ENCODE measurements around the gene CYP17A1. TPM values are rescaled to one million over a fixed set of nuclear protein-coding genes. Genes with fewer than 3 reads are reported as not detected.

Gene CYP17A1
- total and polyA plus RNA-seq, 11 donors = 0.25 TPM; not detected in 10

GRCh38 chr10:102785818-102786217 is 51.4 kb downstream of the CYP17A1 start:
- DNase-seq (peak in 2 of 5 donors; percentile 31 to 43), ATAC-seq (peak in 1 of 4 donors; percentile 46)
- Histone ChIP-seq H3K36me3 (peaks cover 0 to 5% (median 0%) of the 10 kb centered on the region in 9 donors), H3K9me3 (peaks cover 0 to 4% (median 0%) of the 10 kb centered on the region in 12 donors), H3K27ac (peak overlapping the region; percentile 11 to 99 (median 80)), H3K4me3 (peak overlapping the region in 1 of 12 donors; percentile 31), H3K27me3 (no peaks in the 10 kb centered on the region), H3K4me1 (peaks cover 30 to 89% (median 72%) of the 10 kb centered on the region in 12 donors)
- TF ChIP-seq POLR2A (IDR thresholded peaks at IDR 0.05) = no peak
- no peak for TF ChIP-seq CTCF (IDR thresholded peaks at IDR 0.05)
- intact Hi-C loops (cut with DNase I) = loop anchor here in 1 of 10 donors (10.0 kb wide), 1 partner anchor 141 kb away; the partner anchor contains the start of gene TRIM8
- 37 to 52% (median 42%) methylated on average over 2 of the region's 2 CpGs for WGBS, 4 donors

- H3K9me3 ChIP-seq = no peaks in the 10 kb centered on the region
- ATAC-seq = peak in 3 of 4 donors; percentile 18 to 39 (median 38)
- H3K36me3 ChIP-seq = no peaks in the 10 kb centered on the region
- DNase-seq = no peak
- intact Hi-C loops (cut with DNase I) = loop anchor here in 1 of 10 donors (10.0 kb wide), 1 partner anchor 139 kb away; the partner anchor contains the start of gene TRIM8
- H3K27ac ChIP-seq = peak overlapping the region; percentile 77 to 99 (median 94)
- H3K4me1 ChIP-seq = peaks cover 32 to 95% (median 86%) of the 10 kb centered on the region in 12 donors
- WGBS, 4 donors = 8 to 18% (median 11%) methylated on average over 1 of the region's 1 CpG
- TF ChIP-seq POLR2A (IDR thresholded peaks at IDR 0.05) (no peak), CTCF (IDR thresholded peaks at IDR 0.05) (peak in 2 of 12 donors; percentile 8 to 13)
- H3K4me3 ChIP-seq = peak overlapping the region in 8 of 12 donors; percentile 1 to 33 (median 13)
- H3K27me3 ChIP-seq = no peaks in the 10 kb centered on the region
These were observed 53.6 kb downstream of the CYP17A1 start for GRCh38 chr10:102783568-102783967.

DNA sequence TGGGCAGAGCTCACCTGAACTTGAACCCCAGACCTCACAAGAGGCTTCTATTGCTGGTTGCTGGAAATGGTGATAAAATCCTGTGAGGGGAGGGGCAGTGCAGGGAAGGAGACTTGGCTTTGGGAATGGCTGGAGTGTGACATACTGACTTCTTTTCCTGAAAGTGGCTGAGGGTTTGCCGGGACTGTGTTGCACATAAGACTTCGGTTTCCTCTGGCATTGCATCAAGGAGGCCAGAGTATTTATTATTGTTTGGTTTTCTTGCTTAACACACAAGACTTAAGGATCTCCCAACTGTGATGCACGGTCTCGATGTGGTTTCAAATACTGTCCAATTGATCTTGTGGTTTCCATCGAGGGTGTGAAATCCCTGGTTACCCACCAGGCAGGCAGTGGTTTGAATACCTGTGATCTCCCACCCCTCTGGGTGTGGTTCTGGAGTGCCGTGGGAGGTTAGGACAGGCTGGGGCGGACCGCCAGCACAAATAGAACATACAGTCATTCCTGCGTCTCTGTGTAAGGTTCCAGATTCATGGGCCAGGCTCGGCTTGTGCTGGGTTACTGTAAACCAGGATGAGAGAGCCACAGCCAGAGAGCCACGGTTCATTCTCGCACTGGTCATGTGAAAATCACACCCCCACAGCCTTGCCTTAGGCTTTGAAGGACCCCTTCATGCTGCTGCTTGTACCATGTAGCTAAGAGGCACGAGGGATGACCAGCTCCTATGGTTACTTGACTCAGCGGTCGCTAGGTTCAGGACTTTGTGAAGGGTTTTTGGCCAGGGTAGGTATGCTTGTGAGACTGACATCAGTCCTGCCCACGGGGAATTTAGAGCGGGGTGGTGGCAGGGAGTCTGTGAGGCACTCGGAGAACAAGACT is 54.3 kb downstream of the CYP17A1 start:
- TF ChIP-seq POLR2A (IDR thresholded peaks at IDR 0.05) = peak in 1 of 2 donors; percentile 24
- no peak for TF ChIP-seq CTCF (IDR thresholded peaks at IDR 0.05)
- H3K4me1 ChIP-seq = peaks cover 32 to 97% (median 89%) of the 10 kb centered on the region in 12 donors
- intact Hi-C loops (cut with DNase I) = loop anchor here in 1 of 10 donors (10.0 kb wide), 1 partner anchor 138 kb away; the partner anchor contains the start of gene TRIM8
- ATAC-seq (peak; percentile 79 to 81 (median 80)), DNase-seq (peak in 4 of 5 donors; percentile 63 to 87 (median 70))
- H3K27ac ChIP-seq = peak overlapping the region; percentile 77 to 99 (median 94)
- WGBS, 4 donors = 12 to 22% (median 14%) methylated on average over 11 to 18 of the region's 18 CpGs
- H3K4me3 ChIP-seq = peak overlapping the region in 10 of 12 donors; percentile 1 to 33 (median 15)
- no peaks in the 10 kb centered on the region for H3K9me3 ChIP-seq
- H3K27me3 ChIP-seq = no peaks in the 10 kb centered on the region
- no peaks in the 10 kb centered on the region for H3K36me3 ChIP-seq
